H1 (cell line): ENCODE data around the gene IQCH. TPM values are rescaled to one million over a fixed set of nuclear protein-coding genes. Genes with fewer than 3 reads are reported as not detected.

Experiments
- NRF1 ChIP-seq: IDR thresholded peaks from 2 replicates; pipeline ENCODE4 v1.6.1; 2011; ENCODE audit warnings: mild to moderate bottlenecking, low read depth, low read length, improper control_type of control experiment
- polyA plus RNA-seq, 7 experiments: library from polyadenylated mRNA; depleted of rRNA in 3 of 7; stranded (reverse) in 5 of 7; unstranded in 2 of 7; fragments of >200 nt in 5 of 7; fragments of 200-250 nt in 2 of 7; gene quantifications; 1 replicate in 5 of 7; 2 replicates in 1 of 7; 4 replicates in 1 of 7; pipeline versions ENCODE4 v1.2.1 to v1.2.3, GENCODE V29; 2011 to 2013; ENCODE audit warnings: missing spikeins in 2 of 7, mixed read lengths in 2 of 7
- total RNA-seq: library from RNA; stranded (reverse); fragmentation: NEBNext Ultra II Directional; extraction: Animal tissue kit (Norgen Biotek cat#: 25700); gene quantifications from 2 replicates; pipeline ENCODE4 v1.2.1, GENCODE V29; 2021

The IQCH gene
- total and polyA plus RNA-seq, 2 of the 8 experiments (the other 6 are each of a cell fraction or from before 2014, with no cell fraction given) = 0.60 to 1.9 TPM

DNA sequence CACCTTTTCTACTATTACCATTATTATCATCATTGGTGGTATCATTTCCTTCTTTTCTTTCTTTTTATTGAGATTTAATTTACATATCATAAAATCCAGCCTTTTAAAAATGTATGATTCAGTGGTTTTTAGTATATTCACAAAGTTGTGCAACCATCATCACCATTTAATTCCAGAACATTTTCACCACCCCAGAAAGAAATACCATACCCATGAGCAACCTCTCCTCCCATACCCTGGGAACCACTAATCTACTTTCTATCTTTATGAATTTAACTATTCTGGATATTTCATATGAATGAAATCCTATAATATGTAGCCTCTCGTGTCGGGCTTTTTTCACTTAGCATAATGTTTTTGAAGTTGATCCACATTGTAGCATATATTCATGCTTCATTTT is 29.2 kb upstream of the IQCH start (continued):
- no peak for TF ChIP-seq NRF1
